GM23338 (cell line): ENCODE measurements around the gene EDA. TPM values are rescaled to one million over a fixed set of nuclear protein-coding genes. Genes with fewer than 3 reads are reported as not detected.

Experiments
- ATAC-seq: fragments of 200-7000 bp; cut with Tn5 transposase; 3 replicates; pipeline ENCODE4 v1.9.1; 2020
- DNase-seq: peaks from one replicate; pipeline ENCODE4 v3.0.0-alpha.2; 2015; ENCODE audit warnings: low spot score
- H2AFZ ChIP-seq: fragments of 200-600 bp; sonication (generic); 2 replicates; pipeline ENCODE4 v1.8.0; 2016; ENCODE audit warnings: antibody characterized with exemption, mild to moderate bottlenecking, moderate library complexity
- H3F3A ChIP-seq: fragments of 200-600 bp; sonication (generic); replicated peaks from 2 replicates; pipeline ENCODE4 v1.8.0; 2017; ENCODE audit warnings: antibody characterized with exemption, mixed run types, low read depth
- H3K27ac ChIP-seq: fragments of 200-600 bp; sonication (generic); 2 replicates; pipeline ENCODE4 v1.6.1; 2016; ENCODE audit warnings: low read depth
- H3K27me3 ChIP-seq: fragments of 200-600 bp; sonication (generic); 2 replicates; pipeline ENCODE4 v1.8.0; 2016; ENCODE audit warnings: mild to moderate bottlenecking, mixed run types, moderate library complexity; ENCODE audit not compliant: insufficient read depth
- H3K36me3 ChIP-seq: fragments of 200-600 bp; sonication (generic); 2 replicates; pipeline ENCODE4 v1.8.0; 2016; ENCODE audit warnings: mild to moderate bottlenecking; ENCODE audit not compliant: insufficient read depth
- H3K4me1 ChIP-seq: fragments of 200-600 bp; sonication (generic); 2 replicates; pipeline ENCODE4 v1.8.0; 2016; ENCODE audit warnings: mild to moderate bottlenecking, moderate library complexity; ENCODE audit not compliant: insufficient read depth
- H3K4me2 ChIP-seq: fragments of 200-600 bp; sonication (generic); 2 replicates; pipeline ENCODE4 v1.7.1; 2017; ENCODE audit warnings: mixed run types
- H3K4me3 ChIP-seq: fragments of 200-600 bp; sonication (generic); 2 replicates; pipeline ENCODE4 v1.6.1; 2016; ENCODE audit warnings: mixed run types
- H3K79me2 ChIP-seq: fragments of 200-600 bp; sonication (generic); replicated peaks from 2 replicates; pipeline ENCODE4 v1.8.0; 2017; ENCODE audit warnings: mild to moderate bottlenecking; ENCODE audit not compliant: insufficient read depth
- H3K9me2 ChIP-seq: fragments of 200-600 bp; sonication (generic); 2 replicates; pipeline ENCODE4 v1.8.0; 2017; ENCODE audit not compliant: insufficient read depth
- H4K20me1 ChIP-seq: fragments of 200-600 bp; sonication (generic); replicated peaks from 2 replicates; pipeline ENCODE4 v1.8.0; 2017; ENCODE audit warnings: mild to moderate bottlenecking; ENCODE audit not compliant: insufficient read depth
- H3K27ac Mint-ChIP-seq: 2 replicates; pipeline ENCODE4 v1.8.0; 2020; ENCODE audit warnings: inconsistent platforms, mild to moderate bottlenecking, moderate library complexity, mixed read lengths
- H3K27me3 Mint-ChIP-seq: 3 replicates; pipeline ENCODE4 v1.8.0; 2022; ENCODE audit warnings: low read depth, mild to moderate bottlenecking, moderate library complexity, mixed read lengths, inconsistent platforms; ENCODE audit not compliant: insufficient read depth, poor library complexity
- H3K36me3 Mint-ChIP-seq: 3 replicates; pipeline ENCODE4 v1.8.0; 2021; ENCODE audit warnings: low read depth, mild to moderate bottlenecking, inconsistent platforms, moderate library complexity, mixed read lengths
- H3K4me1 Mint-ChIP-seq: 3 replicates; pipeline ENCODE4 v1.8.0; 2020; ENCODE audit warnings: mild to moderate bottlenecking, inconsistent platforms, mixed read lengths
- H3K4me3 Mint-ChIP-seq: 3 replicates; pipeline ENCODE4 v1.8.0; 2021; ENCODE audit warnings: moderate library complexity, mild to moderate bottlenecking, inconsistent platforms, mixed read lengths
- H3K9me3 Mint-ChIP-seq: 3 replicates; pipeline ENCODE4 v1.8.0; 2020; ENCODE audit warnings: moderate library complexity, mild to moderate bottlenecking, inconsistent platforms, mixed read lengths
- CREB1 ChIP-seq: fragments of 250-450 bp; sonication (Bioruptor Pico); IDR thresholded peaks from 2 replicates; pipeline ENCODE4 v1.5.0; 2020; ENCODE audit warnings: low read depth, mild to moderate bottlenecking, moderate library complexity
- EZH2 ChIP-seq: fragments of 200-600 bp; sonication (generic); IDR thresholded peaks from one replicate; pipeline ENCODE4 v1.8.0; 2017; ENCODE audit warnings: antibody characterized with exemption, mild to moderate bottlenecking, low read depth; ENCODE audit not compliant: unreplicated experiment
- EZH2phosphoT487 ChIP-seq: fragments of 200-600 bp; sonication (generic); IDR thresholded peaks from one replicate; pipeline ENCODE4 v1.8.1; 2018; ENCODE audit warnings: antibody characterized with exemption; ENCODE audit not compliant: unreplicated experiment
- JUNB ChIP-seq: IDR thresholded peaks from one replicate; pipeline ENCODE4 v1.6.1; 2016; ENCODE audit warnings: antibody characterized with exemption; ENCODE audit not compliant: unreplicated experiment
- NANOG ChIP-seq: IDR thresholded peaks from 2 replicates; pipeline ENCODE4 v1.6.1; 2016; ENCODE audit warnings: antibody characterized with exemption, borderline replicate concordance
- POLR2AphosphoS5 ChIP-seq: IDR thresholded peaks from 2 replicates; pipeline ENCODE4 v1.6.1; 2016; ENCODE audit warnings: antibody characterized with exemption, low read depth
- ZNF114 ChIP-seq: fragments of 250-450 bp; sonication (Bioruptor Pico); IDR thresholded peaks from 2 replicates; pipeline ENCODE4 v1.5.0; 2020; ENCODE audit warnings: mild to moderate bottlenecking, moderate library complexity
- ZNF331 ChIP-seq: fragments of 250-450 bp; sonication (Bioruptor Pico); IDR thresholded peaks from 2 replicates; pipeline ENCODE4 v1.5.0; 2020; ENCODE audit warnings: low read depth, mild to moderate bottlenecking, moderate library complexity
- polyA plus RNA-seq: library from polyadenylated mRNA; unstranded; fragments of >200 nt; fragmentation: Nextera tagmentation; extraction: Ambion mirVana; gene quantifications from 2 replicates; pipeline ENCODE4 v1.2.1, GENCODE V29; 2016
- total RNA-seq: library from RNA; depleted of rRNA; stranded (reverse); fragments of >200 nt; shearing (Covaris generic); gene quantifications from 2 replicates; pipeline ENCODE4 v1.2.3, GENCODE V29; 2014
- TF ChIP-seq, protein P1 (sequence below): IDR thresholded peaks from 2 replicates; pipeline ENCODE4 v1.6.1; 2016; ENCODE audit warnings: antibody characterized with exemption
- TF ChIP-seq, protein P2 (sequence below): fragments of 250-450 bp; sonication (Bioruptor Pico); IDR thresholded peaks from 2 replicates; pipeline ENCODE4 v1.5.0; 2020; ENCODE audit warnings: mild to moderate bottlenecking, moderate library complexity
- TF ChIP-seq, protein P3 (sequence below), 2 experiments: fragments of 200-600 bp in 1 of 2; sonication (generic) in 1 of 2; conservative IDR thresholded peaks; 2 replicates each; pipeline versions ENCODE4 v1.5.1 to v1.6.1; 2016 to 2017; ENCODE audit warnings: antibody characterized with exemption in 2 of 2, low read depth in 2 of 2, mild to moderate bottlenecking in 2 of 2, moderate library complexity in 1 of 2

Gene EDA
- total and polyA plus RNA-seq, 2 experiments from 2014 or later, result 6.6 to 19.6 TPM

DNA sequence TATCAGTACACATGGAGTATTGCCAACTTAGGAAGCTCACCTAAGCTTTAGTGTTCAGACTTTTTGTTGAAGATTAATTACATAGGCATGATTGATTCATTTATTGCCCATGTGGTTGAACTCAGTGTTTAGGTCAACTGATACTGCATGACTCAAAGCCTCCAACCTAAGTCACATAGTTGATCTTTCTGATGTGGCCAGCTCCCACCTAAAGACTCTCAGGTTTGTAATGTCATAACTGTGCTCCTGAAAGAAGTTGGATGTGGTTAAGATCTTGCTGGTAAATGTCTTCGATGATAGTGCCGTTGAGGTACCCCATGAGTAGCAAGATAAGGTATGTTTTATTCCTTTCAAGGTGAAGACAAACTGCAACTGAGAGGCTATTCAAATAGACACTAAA, 192.5 kb downstream of the EDA start:
- H3K9me2 ChIP-seq, result no peaks in the 10 kb centered on the region
- Mint-ChIP-seq H3K4me3 (no peak overlapping the region), H3K9me3 (no peaks in the 10 kb centered on the region), H3K4me1 (no peaks in the 10 kb centered on the region), H3K36me3 (no peaks in the 10 kb centered on the region), H3K27ac (no peak overlapping the region), H3K27me3 (no peaks in the 10 kb centered on the region)
- ATAC-seq (no peak), DNase-seq (no peak)
- no peak overlapping the region for H3K4me2 ChIP-seq
- no peaks in the 10 kb centered on the region for H3K27me3 ChIP-seq
- H3K36me3 ChIP-seq, result no peaks in the 10 kb centered on the region
- TF ChIP-seq CREB1 (CRISPR knock-in tag) (no peak), NANOG (no peak), ZNF114 (no peak)
- TF ChIP-seq, protein P1, sequence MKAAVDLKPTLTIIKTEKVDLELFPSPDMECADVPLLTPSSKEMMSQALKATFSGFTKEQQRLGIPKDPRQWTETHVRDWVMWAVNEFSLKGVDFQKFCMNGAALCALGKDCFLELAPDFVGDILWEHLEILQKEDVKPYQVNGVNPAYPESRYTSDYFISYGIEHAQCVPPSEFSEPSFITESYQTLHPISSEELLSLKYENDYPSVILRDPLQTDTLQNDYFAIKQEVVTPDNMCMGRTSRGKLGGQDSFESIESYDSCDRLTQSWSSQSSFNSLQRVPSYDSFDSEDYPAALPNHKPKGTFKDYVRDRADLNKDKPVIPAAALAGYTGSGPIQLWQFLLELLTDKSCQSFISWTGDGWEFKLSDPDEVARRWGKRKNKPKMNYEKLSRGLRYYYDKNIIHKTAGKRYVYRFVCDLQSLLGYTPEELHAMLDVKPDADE, result no peak
- TF ChIP-seq, protein P2, sequence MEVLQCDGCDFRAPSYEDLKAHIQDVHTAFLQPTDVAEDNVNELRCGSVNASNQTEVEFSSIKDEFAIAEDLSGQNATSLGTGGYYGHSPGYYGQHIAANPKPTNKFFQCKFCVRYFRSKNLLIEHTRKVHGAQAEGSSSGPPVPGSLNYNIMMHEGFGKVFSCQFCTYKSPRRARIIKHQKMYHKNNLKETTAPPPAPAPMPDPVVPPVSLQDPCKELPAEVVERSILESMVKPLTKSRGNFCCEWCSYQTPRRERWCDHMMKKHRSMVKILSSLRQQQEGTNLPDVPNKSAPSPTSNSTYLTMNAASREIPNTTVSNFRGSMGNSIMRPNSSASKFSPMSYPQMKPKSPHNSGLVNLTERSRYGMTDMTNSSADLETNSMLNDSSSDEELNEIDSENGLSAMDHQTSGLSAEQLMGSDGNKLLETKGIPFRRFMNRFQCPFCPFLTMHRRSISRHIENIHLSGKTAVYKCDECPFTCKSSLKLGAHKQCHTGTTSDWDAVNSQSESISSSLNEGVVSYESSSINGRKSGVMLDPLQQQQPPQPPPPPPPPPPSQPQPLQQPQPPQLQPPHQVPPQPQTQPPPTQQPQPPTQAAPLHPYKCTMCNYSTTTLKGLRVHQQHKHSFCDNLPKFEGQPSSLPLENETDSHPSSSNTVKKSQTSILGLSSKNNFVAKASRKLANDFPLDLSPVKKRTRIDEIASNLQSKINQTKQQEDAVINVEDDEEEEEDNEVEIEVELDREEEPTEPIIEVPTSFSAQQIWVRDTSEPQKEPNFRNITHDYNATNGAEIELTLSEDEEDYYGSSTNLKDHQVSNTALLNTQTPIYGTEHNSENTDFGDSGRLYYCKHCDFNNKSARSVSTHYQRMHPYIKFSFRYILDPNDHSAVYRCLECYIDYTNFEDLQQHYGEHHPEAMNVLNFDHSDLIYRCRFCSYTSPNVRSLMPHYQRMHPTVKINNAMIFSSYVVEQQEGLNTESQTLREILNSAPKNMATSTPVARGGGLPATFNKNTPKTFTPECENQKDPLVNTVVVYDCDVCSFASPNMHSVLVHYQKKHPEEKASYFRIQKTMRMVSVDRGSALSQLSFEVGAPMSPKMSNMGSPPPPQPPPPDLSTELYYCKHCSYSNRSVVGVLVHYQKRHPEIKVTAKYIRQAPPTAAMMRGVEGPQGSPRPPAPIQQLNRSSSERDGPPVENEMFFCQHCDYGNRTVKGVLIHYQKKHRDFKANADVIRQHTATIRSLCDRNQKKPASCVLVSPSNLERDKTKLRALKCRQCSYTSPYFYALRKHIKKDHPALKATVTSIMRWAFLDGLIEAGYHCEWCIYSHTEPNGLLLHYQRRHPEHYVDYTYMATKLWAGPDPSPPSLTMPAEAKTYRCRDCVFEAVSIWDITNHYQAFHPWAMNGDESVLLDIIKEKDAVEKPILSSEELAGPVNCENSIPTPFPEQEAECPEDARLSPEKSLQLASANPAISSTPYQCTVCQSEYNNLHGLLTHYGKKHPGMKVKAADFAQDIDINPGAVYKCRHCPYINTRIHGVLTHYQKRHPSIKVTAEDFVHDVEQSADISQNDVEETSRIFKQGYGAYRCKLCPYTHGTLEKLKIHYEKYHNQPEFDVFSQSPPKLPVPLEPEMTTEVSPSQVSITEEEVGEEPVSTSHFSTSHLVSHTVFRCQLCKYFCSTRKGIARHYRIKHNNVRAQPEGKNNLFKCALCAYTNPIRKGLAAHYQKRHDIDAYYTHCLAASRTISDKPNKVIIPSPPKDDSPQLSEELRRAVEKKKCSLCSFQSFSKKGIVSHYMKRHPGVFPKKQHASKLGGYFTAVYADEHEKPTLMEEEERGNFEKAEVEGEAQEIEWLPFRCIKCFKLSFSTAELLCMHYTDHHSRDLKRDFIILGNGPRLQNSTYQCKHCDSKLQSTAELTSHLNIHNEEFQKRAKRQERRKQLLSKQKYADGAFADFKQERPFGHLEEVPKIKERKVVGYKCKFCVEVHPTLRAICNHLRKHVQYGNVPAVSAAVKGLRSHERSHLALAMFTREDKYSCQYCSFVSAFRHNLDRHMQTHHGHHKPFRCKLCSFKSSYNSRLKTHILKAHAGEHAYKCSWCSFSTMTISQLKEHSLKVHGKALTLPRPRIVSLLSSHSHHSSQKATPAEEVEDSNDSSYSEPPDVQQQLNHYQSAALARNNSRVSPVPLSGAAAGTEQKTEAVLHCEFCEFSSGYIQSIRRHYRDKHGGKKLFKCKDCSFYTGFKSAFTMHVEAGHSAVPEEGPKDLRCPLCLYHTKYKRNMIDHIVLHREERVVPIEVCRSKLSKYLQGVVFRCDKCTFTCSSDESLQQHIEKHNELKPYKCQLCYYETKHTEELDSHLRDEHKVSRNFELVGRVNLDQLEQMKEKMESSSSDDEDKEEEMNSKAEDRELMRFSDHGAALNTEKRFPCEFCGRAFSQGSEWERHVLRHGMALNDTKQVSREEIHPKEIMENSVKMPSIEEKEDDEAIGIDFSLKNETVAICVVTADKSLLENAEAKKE (CRISPR knock-in tag), result no peak
- no peaks in the 10 kb centered on the region for H4K20me1 ChIP-seq
- H2AFZ ChIP-seq, result no peak overlapping the region
- H3K79me2 ChIP-seq, result no peaks in the 10 kb centered on the region
- H3K27ac ChIP-seq, result no peak overlapping the region
- H3K4me1 ChIP-seq, result no peaks in the 10 kb centered on the region
- no peak overlapping the region for H3K4me3 ChIP-seq
- H3F3A ChIP-seq, result no peaks in the 10 kb centered on the region

DNA sequence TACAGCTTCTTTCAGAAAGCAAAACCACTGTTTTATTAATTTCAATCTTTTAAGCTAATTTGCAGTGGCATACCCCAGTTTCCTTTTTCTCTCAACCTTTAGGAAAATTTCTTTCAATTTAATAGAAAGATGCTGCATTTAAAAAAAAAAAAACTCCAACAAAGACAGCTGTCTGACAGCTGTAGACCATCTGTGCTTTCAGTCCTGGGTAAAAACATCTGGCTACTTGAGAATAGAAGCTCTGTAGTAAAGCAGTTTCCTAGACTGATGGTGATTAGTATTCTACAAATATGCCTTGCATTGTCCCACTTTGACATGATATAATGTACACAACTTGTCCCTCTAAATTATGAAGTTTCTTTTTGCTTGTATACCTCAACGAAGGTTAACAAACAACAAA, 197.8 kb downstream of the EDA start:
- Mint-ChIP-seq H3K27me3 (no peaks in the 10 kb centered on the region), H3K4me1 (peaks cover 2% of the 10 kb centered on the region; the same call in 1 of the 3 replicates), H3K9me3 (peaks cover 9% of the 10 kb centered on the region), H3K4me3 (no peak overlapping the region), H3K27ac (no peak overlapping the region), H3K36me3 (no peaks in the 10 kb centered on the region; the same call in 2 of the 3 replicates)
- DNase-seq (no peak), ATAC-seq (no peak)
- H3K27ac ChIP-seq, result no peak overlapping the region
- H3K4me1 ChIP-seq, result no peaks in the 10 kb centered on the region
- no peaks in the 10 kb centered on the region for H3F3A ChIP-seq
- H3K4me3 ChIP-seq, result no peak overlapping the region
- no peaks in the 10 kb centered on the region for H3K36me3 ChIP-seq
- no peak overlapping the region for H3K4me2 ChIP-seq
- H3K9me2 ChIP-seq, result no peaks in the 10 kb centered on the region
- H3K79me2 ChIP-seq, result no peaks in the 10 kb centered on the region
- H2AFZ ChIP-seq, result no peak overlapping the region
- H4K20me1 ChIP-seq, result no peaks in the 10 kb centered on the region
- H3K27me3 ChIP-seq, result no peaks in the 10 kb centered on the region
- TF ChIP-seq NANOG (no peak), POLR2AphosphoS5 (no peak), EZH2phosphoT487 (no peak), JUNB (no peak), EZH2 (no peak), CREB1 (CRISPR knock-in tag) (no peak), ZNF331 (CRISPR knock-in tag) (no peak)
- TF ChIP-seq, protein P1, result no peak
- TF ChIP-seq, protein P3, sequence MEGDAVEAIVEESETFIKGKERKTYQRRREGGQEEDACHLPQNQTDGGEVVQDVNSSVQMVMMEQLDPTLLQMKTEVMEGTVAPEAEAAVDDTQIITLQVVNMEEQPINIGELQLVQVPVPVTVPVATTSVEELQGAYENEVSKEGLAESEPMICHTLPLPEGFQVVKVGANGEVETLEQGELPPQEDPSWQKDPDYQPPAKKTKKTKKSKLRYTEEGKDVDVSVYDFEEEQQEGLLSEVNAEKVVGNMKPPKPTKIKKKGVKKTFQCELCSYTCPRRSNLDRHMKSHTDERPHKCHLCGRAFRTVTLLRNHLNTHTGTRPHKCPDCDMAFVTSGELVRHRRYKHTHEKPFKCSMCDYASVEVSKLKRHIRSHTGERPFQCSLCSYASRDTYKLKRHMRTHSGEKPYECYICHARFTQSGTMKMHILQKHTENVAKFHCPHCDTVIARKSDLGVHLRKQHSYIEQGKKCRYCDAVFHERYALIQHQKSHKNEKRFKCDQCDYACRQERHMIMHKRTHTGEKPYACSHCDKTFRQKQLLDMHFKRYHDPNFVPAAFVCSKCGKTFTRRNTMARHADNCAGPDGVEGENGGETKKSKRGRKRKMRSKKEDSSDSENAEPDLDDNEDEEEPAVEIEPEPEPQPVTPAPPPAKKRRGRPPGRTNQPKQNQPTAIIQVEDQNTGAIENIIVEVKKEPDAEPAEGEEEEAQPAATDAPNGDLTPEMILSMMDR (conservative IDR thresholded peaks at IDR 0.05; ENCODE audit: low read depth in 2 of 2), result no peak
